Astrocyte of the spinal cord (primary cell): ENCODE measurements around the gene OTOG.

Experiments used
- DNase-seq: peaks from one replicate; pipeline ENCODE4 v3.0.0; 2011; ENCODE audit warnings: low read depth, low spot score
- H3K4me3 ChIP-seq: 2 replicates; pipeline ENCODE4 v1.5.1; 2011; ENCODE audit warnings: low read depth, mild to moderate bottlenecking, low read length, moderate library complexity
- in situ Hi-C: cut with HindIII; loops from 2 replicates; pipeline ENCODE4 v1.10.0; 2017; ENCODE audit warnings: low sequenced_read_pairs
- TF ChIP-seq, protein P1 (sequence below): IDR thresholded peaks from 2 replicates; pipeline ENCODE4 v1.5.1; 2012; ENCODE audit warnings: low read depth, mild to moderate bottlenecking, low read length, inconsistent platforms

The OTOG gene

GRCh38 chr11:17607591-17608570 lies 60.8 kb downstream of the OTOG start:
- DNase-seq: no peak
- no peak overlapping the region for H3K4me3 ChIP-seq
- TF ChIP-seq, protein P1, sequence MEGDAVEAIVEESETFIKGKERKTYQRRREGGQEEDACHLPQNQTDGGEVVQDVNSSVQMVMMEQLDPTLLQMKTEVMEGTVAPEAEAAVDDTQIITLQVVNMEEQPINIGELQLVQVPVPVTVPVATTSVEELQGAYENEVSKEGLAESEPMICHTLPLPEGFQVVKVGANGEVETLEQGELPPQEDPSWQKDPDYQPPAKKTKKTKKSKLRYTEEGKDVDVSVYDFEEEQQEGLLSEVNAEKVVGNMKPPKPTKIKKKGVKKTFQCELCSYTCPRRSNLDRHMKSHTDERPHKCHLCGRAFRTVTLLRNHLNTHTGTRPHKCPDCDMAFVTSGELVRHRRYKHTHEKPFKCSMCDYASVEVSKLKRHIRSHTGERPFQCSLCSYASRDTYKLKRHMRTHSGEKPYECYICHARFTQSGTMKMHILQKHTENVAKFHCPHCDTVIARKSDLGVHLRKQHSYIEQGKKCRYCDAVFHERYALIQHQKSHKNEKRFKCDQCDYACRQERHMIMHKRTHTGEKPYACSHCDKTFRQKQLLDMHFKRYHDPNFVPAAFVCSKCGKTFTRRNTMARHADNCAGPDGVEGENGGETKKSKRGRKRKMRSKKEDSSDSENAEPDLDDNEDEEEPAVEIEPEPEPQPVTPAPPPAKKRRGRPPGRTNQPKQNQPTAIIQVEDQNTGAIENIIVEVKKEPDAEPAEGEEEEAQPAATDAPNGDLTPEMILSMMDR: no peak
- in situ Hi-C loops: no loop called here

DNA sequence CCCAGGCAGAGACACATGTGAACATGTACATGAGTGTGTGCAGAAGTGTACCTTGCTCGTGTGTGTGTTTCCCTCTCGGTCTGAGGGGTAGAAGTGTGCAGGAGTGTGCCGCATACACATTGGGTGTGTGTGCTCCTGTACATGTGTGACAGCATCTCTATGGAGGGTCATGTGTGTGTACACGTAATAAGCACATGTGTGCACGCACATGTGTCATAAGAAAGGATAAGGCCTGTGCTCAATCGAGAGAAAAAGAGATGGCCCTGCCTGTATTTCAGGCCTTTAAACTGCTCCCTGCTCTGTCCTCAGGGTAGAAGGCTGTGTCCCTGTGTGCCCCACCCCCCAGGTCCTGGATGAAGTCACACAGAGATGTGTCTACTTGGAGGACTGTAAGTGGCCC lies 61.8 kb downstream of the OTOG start:
- in situ Hi-C loops: no loop called here
- TF ChIP-seq, protein P1: no peak
- no peak overlapping the region for H3K4me3 ChIP-seq
- DNase-seq: no peak

- DNase-seq: no peak
- H3K4me3 ChIP-seq: no peak overlapping the region
- in situ Hi-C loops: no loop called here
- TF ChIP-seq, protein P1: no peak
Measured at GRCh38 chr11:17609291-17610084, 62.4 kb downstream of the OTOG start.

GRCh38 chr11:17610085-17610894 lies 63.2 kb downstream of the OTOG start:
- TF ChIP-seq, protein P1: no peak
- in situ Hi-C loops: no loop called here
- DNase-seq: no peak
- no peak overlapping the region for H3K4me3 ChIP-seq

- TF ChIP-seq, protein P1: no peak
- H3K4me3 ChIP-seq: no peak overlapping the region
- no peak for DNase-seq
- in situ Hi-C loops: no loop called here
Measured at GRCh38 chr11:17611049-17611448, 64.0 kb downstream of the OTOG start.

GRCh38 chr11:17611503-17612220 lies 64.6 kb downstream of the OTOG start:
- TF ChIP-seq, protein P1: no peak
- in situ Hi-C loops: no loop called here
- no peak for DNase-seq
- no peak overlapping the region for H3K4me3 ChIP-seq
